ENCODE results near the gene ALPL.

DNA sequence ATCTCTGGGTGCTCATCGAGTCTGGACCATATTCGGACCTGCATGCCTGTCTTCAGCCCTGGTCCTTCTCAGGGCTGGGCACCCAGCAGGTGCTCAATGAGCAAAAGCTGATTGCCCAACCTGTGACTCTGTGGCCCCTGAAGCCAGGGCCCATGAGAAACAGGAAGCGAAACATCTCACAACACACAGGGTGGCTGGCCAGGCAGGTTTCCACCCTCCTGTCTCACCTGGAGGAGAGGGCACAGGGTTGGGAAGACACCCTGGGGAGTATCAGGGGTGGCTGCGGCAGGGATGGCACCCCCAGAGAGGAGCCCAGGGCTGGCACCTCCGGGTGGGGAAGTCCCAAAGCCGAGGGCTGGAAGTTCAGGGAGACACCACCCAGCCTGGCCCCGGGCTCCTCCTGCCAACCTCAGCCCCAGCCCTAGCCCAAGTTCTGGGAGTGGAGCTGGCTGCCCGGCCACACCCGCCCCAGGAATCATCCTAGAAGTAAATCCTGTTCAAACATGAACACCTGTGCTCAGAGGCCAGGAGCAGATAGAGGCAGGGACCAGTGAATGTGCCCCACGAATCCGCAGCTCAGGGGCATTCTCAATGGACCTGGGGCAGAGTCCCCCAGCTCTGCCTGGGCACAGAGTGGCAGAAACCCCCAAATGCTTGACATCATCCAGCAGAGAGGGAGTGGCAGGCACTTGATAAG is 105.3 kb downstream of the ALPL start:
- TF ChIP-seq, protein P1, sequence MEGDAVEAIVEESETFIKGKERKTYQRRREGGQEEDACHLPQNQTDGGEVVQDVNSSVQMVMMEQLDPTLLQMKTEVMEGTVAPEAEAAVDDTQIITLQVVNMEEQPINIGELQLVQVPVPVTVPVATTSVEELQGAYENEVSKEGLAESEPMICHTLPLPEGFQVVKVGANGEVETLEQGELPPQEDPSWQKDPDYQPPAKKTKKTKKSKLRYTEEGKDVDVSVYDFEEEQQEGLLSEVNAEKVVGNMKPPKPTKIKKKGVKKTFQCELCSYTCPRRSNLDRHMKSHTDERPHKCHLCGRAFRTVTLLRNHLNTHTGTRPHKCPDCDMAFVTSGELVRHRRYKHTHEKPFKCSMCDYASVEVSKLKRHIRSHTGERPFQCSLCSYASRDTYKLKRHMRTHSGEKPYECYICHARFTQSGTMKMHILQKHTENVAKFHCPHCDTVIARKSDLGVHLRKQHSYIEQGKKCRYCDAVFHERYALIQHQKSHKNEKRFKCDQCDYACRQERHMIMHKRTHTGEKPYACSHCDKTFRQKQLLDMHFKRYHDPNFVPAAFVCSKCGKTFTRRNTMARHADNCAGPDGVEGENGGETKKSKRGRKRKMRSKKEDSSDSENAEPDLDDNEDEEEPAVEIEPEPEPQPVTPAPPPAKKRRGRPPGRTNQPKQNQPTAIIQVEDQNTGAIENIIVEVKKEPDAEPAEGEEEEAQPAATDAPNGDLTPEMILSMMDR (IDR thresholded peaks at IDR 0.05): no peak
- no peak for TF ChIP-seq POLR2A (IDR thresholded peaks at IDR 0.05)

Measured in breast epithelium (tissue), 3 donors.